GM12878 (cell line): ENCODE results near the gene GPR108. TPM values are rescaled to one million over a fixed set of nuclear protein-coding genes. Genes with fewer than 3 reads are reported as not detected.

Experiments used
- ATAC-seq: fragments of 200-7000 bp; cut with Tn5 transposase; 3 replicates; pipeline ENCODE4 v1.9.1; 2020; ENCODE audit warnings: mild to moderate bottlenecking, moderate library complexity
- BruUV-seq: library from RNA; stranded (reverse); fragments of 400-500 nt; replicated peaks from 2 replicates; lab custom pipeline; 2021; lab: Mats Ljungman, UMichigan
- CTCF ChIA-PET: fragments of 300-600 bp; sonication (Branson Sonifier 250); formaldehyde crosslinking; extraction: SDS; loops from one replicate; lab custom pipeline; 2021; ENCODE audit warnings: inconsistent platforms; lab: Yijun Ruan, JAX
- POLR2A ChIA-PET: fragments of 350-600 bp; formaldehyde crosslinking; extraction: SDS; loops from one replicate; lab custom pipeline; 2021; ENCODE audit warnings: inconsistent platforms; lab: Charles Lee
- RAD21 ChIA-PET: fragments of 300-600 bp; sonication (Branson Sonifier 250); formaldehyde crosslinking; loops from one replicate; lab custom pipeline; 2023; ENCODE audit warnings: antibody characterized with exemption; ENCODE audit not compliant: unreplicated experiment; lab: Charles Lee
- SMC1A ChIA-PET: fragments of 300-600 bp; sonication (Branson Sonifier 250); formaldehyde crosslinking; loops from one replicate; lab custom pipeline; 2023; ENCODE audit not compliant: unreplicated experiment, uncharacterized antibody; lab: Charles Lee
- DNase-seq: peaks from one replicate; pipeline ENCODE4 v3.0.0-alpha.2; 2011; ENCODE audit warnings: low read depth, low spot score
- FAIRE-seq: peaks from 3 replicates; lab custom pipeline; 2011; peaks lifted over from hg19 to GRCh38; lab: Jason Lieb, UNC
- H2AFZ ChIP-seq: 2 replicates; pipeline ENCODE4 v1.6.0; 2011; ENCODE audit warnings: low read depth, low read length, control low read depth; ENCODE audit not compliant: control insufficient read depth
- H3K27ac ChIP-seq: 2 replicates; pipeline ENCODE4 v1.5.1; 2011; ENCODE audit warnings: control low read depth; ENCODE audit not compliant: control insufficient read depth, insufficient read depth
- H3K27me3 ChIP-seq, 2 experiments: replicated peaks in 1 of 2; 2 replicates each; pipeline versions ENCODE4 v1.6.0 to v1.6.1; 2011; ENCODE audit warnings: low read length in 1 of 2; ENCODE audit not compliant: control insufficient read depth in 2 of 2, insufficient read depth in 2 of 2
- H3K36me3 ChIP-seq, 2 experiments: 2 replicates each; pipeline ENCODE4 v1.5.1; 2011; ENCODE audit warnings: low read length in 1 of 2; ENCODE audit not compliant: control insufficient read depth in 2 of 2, insufficient read depth in 2 of 2
- H3K4me1 ChIP-seq: 2 replicates; pipeline ENCODE4 v1.6.1; 2011; ENCODE audit warnings: mild to moderate bottlenecking, low read length, moderate library complexity, mixed read lengths; ENCODE audit not compliant: control insufficient read depth, insufficient read depth
- H3K4me2 ChIP-seq: 2 replicates; pipeline ENCODE4 v1.6.0; 2011; ENCODE audit warnings: control low read depth; ENCODE audit not compliant: control insufficient read depth, insufficient read depth
- H3K4me3 ChIP-seq: fragments of 200-600 bp; sonication (generic); 2 replicates; pipeline ENCODE4 v1.5.1; 2016
- H3K79me2 ChIP-seq: 2 replicates; pipeline ENCODE4 v1.6.0; 2011; ENCODE audit warnings: low read length; ENCODE audit not compliant: control insufficient read depth, insufficient read depth
- H3K9ac ChIP-seq: 2 replicates; pipeline ENCODE4 v1.8.0; 2011; ENCODE audit warnings: low read length, control low read depth, mixed read lengths; ENCODE audit not compliant: control insufficient read depth, insufficient read depth
- H3K9me3 ChIP-seq: replicated peaks from 3 replicates; pipeline ENCODE4 v1.5.1; 2011; ENCODE audit warnings: mild to moderate bottlenecking, low read length; ENCODE audit not compliant: control insufficient read depth, insufficient read depth
- H4K20me1 ChIP-seq: 2 replicates; pipeline ENCODE4 v1.6.0; 2011; ENCODE audit not compliant: control insufficient read depth, insufficient read depth
- MYC ChIP-seq: IDR thresholded peaks from 2 replicates; pipeline ENCODE4 v1.6.1; 2011; ENCODE audit warnings: mild to moderate bottlenecking, low read length, moderate library complexity, inconsistent platforms; ENCODE audit not compliant: insufficient read depth, insufficient replicate concordance, insufficient read length, severe bottlenecking
- RAD21 ChIP-seq: IDR thresholded peaks from 2 replicates; pipeline ENCODE4 v1.6.1; 2011; ENCODE audit warnings: mild to moderate bottlenecking, low read depth, low read length, moderate library complexity; ENCODE audit not compliant: insufficient read depth
- SIN3A ChIP-seq: IDR thresholded peaks from 2 replicates; pipeline ENCODE4 v1.6.1; 2012; ENCODE audit warnings: low read depth, low read length, improper control_type of control experiment
- SIX5 ChIP-seq: IDR thresholded peaks from 2 replicates; pipeline ENCODE4 v1.6.1; 2011; ENCODE audit warnings: mild to moderate bottlenecking, low read depth, low read length, moderate library complexity; ENCODE audit not compliant: severe bottlenecking
- SMC3 ChIP-seq: IDR thresholded peaks from 2 replicates; pipeline ENCODE4 v1.6.1; 2011; ENCODE audit warnings: low read length, improper control_type of control experiment, borderline replicate concordance
- ZNF24 ChIP-seq: fragments of 450-650 bp; IDR thresholded peaks from 2 replicates; pipeline ENCODE4 v1.6.1; 2017; ENCODE audit warnings: antibody characterized with exemption, mild to moderate bottlenecking
- WGBS: methylation state at CpG from one replicate; pipeline ENCODE4 v1.1.6; 2016; ENCODE audit warnings: low lambda C conversion rate; ENCODE audit not compliant: insufficient replicate concordance, insufficient coverage; ENCODE audit errors: missing lambda C conversion rate; 5-methylcytosine and 5-hydroxymethylcytosine counted together
- in situ Hi-C: fragments of 300-500 bp; cut with MboI; formaldehyde crosslinking; loops from 9 replicates; pipeline ENCODE4 v1.14.3; 2018; ENCODE audit warnings: mixed read lengths
- intact Hi-C: fragments of 100-400 bp; cut with micrococcal nuclease; formaldehyde crosslinking; loops from one replicate; pipeline ENCODE4 v1.14.2; 2022; ENCODE audit not compliant: unreplicated experiment
- polyA plus RNA-seq, 11 experiments: library from polyadenylated mRNA; depleted of rRNA in 4 of 11; unstranded in 6 of 11; stranded (reverse) in 5 of 11; fragments of >200 nt; fragmentation: Nextera tagmentation in 4 of 11; fragmentation: Illumina TruSeq in 1 of 11; extraction: Ambion mirVana in 4 of 11; extraction: Trizol in 1 of 11; gene quantifications; 1 replicate in 1 of 11; 2 replicates in 10 of 11; pipeline versions ENCODE4 v1.2.1 to v1.2.3, GENCODE V29; 2011 to 2016; ENCODE audit warnings: inconsistent platforms in 2 of 11, missing spikeins in 2 of 11, low read depth in 1 of 11
- total RNA-seq, 4 experiments: library from RNA; depleted of rRNA in 3 of 4; stranded (reverse); fragments of >200 nt in 3 of 4; fragmentation: Illumina TruSeq in 1 of 4; extraction: Trizol in 1 of 4; gene quantifications; 2 replicates each; pipeline versions ENCODE4 v1.2.1 to v1.2.3, GENCODE V29; 2013 to 2021

GPR108 gene
- total and polyA plus RNA-seq, 10 of the 15 experiments (the other 5 are each of a cell fraction or from before 2014, with no cell fraction given), result 4.4 to 87.2 (median 57.1) TPM

DNA sequence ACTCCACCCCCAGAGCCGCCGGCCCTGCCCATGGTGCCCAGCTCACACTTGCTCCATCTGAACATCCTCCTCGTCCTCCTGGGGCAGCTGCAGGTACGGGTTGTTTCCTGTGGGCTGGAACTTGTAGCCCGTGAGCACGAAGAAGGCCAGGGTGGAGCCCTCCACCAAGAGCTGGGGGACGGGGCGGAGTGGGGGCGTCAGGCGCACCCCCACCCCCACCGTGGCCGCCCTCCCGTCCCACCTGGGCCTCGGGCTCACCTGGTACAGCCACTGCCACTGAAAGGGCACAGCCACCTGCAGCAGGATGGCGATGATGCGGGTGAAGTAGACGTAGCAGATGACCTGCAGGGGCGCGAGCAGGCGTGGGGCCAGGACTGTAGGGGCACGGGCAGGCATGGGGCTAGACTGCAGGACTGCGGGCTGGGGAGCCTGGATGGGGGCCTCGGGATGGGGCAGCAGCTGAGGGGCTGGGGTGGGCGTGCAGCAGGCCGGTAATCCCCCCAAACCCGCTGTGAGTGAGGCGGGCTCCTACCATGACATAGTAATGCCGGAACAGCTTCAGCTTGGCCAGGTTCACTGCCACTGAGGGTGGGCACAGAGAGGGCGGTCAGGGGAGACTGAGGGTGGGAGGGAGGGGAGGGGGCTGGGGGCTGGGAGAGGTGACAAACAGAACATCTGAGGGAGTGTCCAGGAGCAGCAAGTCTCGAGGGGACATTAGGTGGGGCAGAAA lies 6.3 kb downstream of the GPR108 start:
- intact Hi-C loops, result no loop called here
- ChIA-PET RAD21 (no interaction called here), CTCF (no interaction called here), SMC1A (no interaction called here), POLR2A (no interaction called here)
- Histone ChIP-seq H3K4me3 (no peak overlapping the region), H3K27ac (no peak overlapping the region), H3K9me3 (no peaks in the 10 kb centered on the region), H3K36me3 (no peaks in the 10 kb centered on the region; a peak in 2 of 4 replicates), H3K27me3 (no peaks in the 10 kb centered on the region), H3K9ac (no peak overlapping the region), H2AFZ (no peak overlapping the region), H3K79me2 (peaks cover 11% of the 10 kb centered on the region), H3K4me1 (peaks cover 21% of the 10 kb centered on the region), H3K4me2 (no peak overlapping the region), H4K20me1 (no peaks in the 10 kb centered on the region)
- BruUV-seq, result no TSS peak
- DNase-seq (no peak), ATAC-seq (no peak), FAIRE-seq (no peak)
- TF ChIP-seq MYC (no peak), SMC3 (no peak), SIN3A (no peak), ZNF24 (no peak), RAD21 (no peak), SIX5 (no peak)
- in situ Hi-C loops, result no loop called here
- 95% methylated on average over 20 of the region's 30 CpGs for WGBS
